ENCODE results near the gene TLL2. TPM values are rescaled to one million over a fixed set of nuclear protein-coding genes. Genes with fewer than 3 reads are reported as not detected.

The TLL2 gene
- total and polyA plus RNA-seq, 2 donors (not counting 3 experiments of a cell fraction or from before 2014, with no cell fraction given): 0.03 to 0.20 TPM

GRCh38 chr10:96507044-96507443 lies 6.7 kb downstream of the TLL2 start:
- no peak overlapping the region for H3K27ac ChIP-seq (ENCODE audit: insufficient read depth, low read depth, low read length)
- no peaks in the 10 kb centered on the region for H3K9me3 ChIP-seq (replicated peaks; ENCODE audit: control insufficient read depth, insufficient read depth, low read length)
- CTCF ChIA-PET: no interaction called here
- H3K4me3 ChIP-seq (replicated peaks in 1 of 3; ENCODE audit: insufficient read depth in 1 of 3, low read depth in 1 of 3, low read length in 3 of 3): no peak overlapping the region
- H3K4me1 ChIP-seq (ENCODE audit: control insufficient read depth, extremely low read depth, insufficient read depth, low read length): no peaks in the 10 kb centered on the region
- intact Hi-C loops (cut with micrococcal nuclease): no loop called here
- no peaks in the 10 kb centered on the region for H3K9me1 ChIP-seq (replicated peaks; ENCODE audit: control insufficient read depth, extremely low read depth, insufficient read depth, low read length)
- no peaks in the 10 kb centered on the region for H4K20me1 ChIP-seq (replicated peaks; ENCODE audit: control insufficient read depth, extremely low read depth, insufficient read depth, low read length)
- DNase-seq (ENCODE audit: low read depth, low spot score): no peak
- dilution Hi-C loops (cut with MboI; ENCODE audit: extremely low pct_ligation_motif_present, low sequenced_read_pairs): no loop called here
- no peak for FAIRE-seq
- BruUV-seq (replicated peaks): no TSS peak
- peaks cover 7 to 13% of the 10 kb centered on the region in 2 experiments for H3K27me3 ChIP-seq (ENCODE audit: control insufficient read depth in 2 of 2, insufficient read depth in 2 of 2, low read length in 2 of 2)
- H3K9ac ChIP-seq (replicated peaks; ENCODE audit: extremely low read depth, insufficient read depth, low read length): no peak overlapping the region
- no peak for TF ChIP-seq JUN (IDR thresholded peaks at IDR 0.05; ENCODE audit: borderline replicate concordance, insufficient read depth, insufficient read length, low read depth)
- TF ChIP-seq MAX (IDR thresholded peaks at IDR 0.05; ENCODE audit: insufficient read depth, insufficient read length): no peak
- TF ChIP-seq MYC (IDR thresholded peaks at IDR 0.05; ENCODE audit: low read depth, low read length): no peak
- TF ChIP-seq POLR2A (IDR thresholded peaks at IDR 0.05; ENCODE audit: low read depth, low read length): no peak
- TF ChIP-seq EZH2 (IDR thresholded peaks at IDR 0.05; ENCODE audit: borderline replicate concordance, low read depth, low read length, severe bottlenecking): no peak
- TF ChIP-seq CTCF (IDR thresholded peaks at IDR 0.05; ENCODE audit: extremely low read depth in 1 of 2, insufficient read depth in 1 of 2, low read depth in 1 of 2, low read length in 2 of 2): no peak
- TF ChIP-seq GATA2 (IDR thresholded peaks at IDR 0.05; ENCODE audit: insufficient read depth, insufficient read length, low read depth, low read length): no peak
- TF ChIP-seq POLR2AphosphoS5 (IDR thresholded peaks at IDR 0.05; ENCODE audit: insufficient read depth, low read depth, low read length): no peak
- TF ChIP-seq FOS (IDR thresholded peaks at IDR 0.05; ENCODE audit: borderline replicate concordance, insufficient read depth, low read length): no peak
- H2AFZ ChIP-seq (ENCODE audit: low read depth, low read length): no peak overlapping the region
- H3K79me2 ChIP-seq (ENCODE audit: control insufficient read depth, insufficient read depth, low read length): no peaks in the 10 kb centered on the region
- no peak overlapping the region for H3K4me2 ChIP-seq (ENCODE audit: insufficient read depth, low read length)
- no peaks in the 10 kb centered on the region for H3K36me3 ChIP-seq (ENCODE audit: control insufficient read depth in 2 of 2, extremely low read depth in 1 of 2, insufficient read depth in 2 of 2, low read length in 2 of 2)
- POLR2A ChIA-PET: no interaction called here
